GM12878 (cell line): ENCODE measurements around the gene UST. TPM values are rescaled to one million over a fixed set of nuclear protein-coding genes. Genes with fewer than 3 reads are reported as not detected.

Source experiments
- BCL11A ChIP-seq: IDR thresholded peaks from 2 replicates; pipeline ENCODE4 v1.6.1; 2011; ENCODE audit warnings: low read depth, low read length
- CBX3 ChIP-seq: fragments of 200-600 bp; sonication (generic); IDR thresholded peaks from 2 replicates; pipeline ENCODE4 v1.6.1; 2016; ENCODE audit warnings: low read depth, borderline replicate concordance
- CHD1 ChIP-seq: IDR thresholded peaks from 2 replicates; pipeline ENCODE4 v1.6.1; 2012; ENCODE audit warnings: low read depth, low read length, improper control_type of control experiment
- CHD2 ChIP-seq: IDR thresholded peaks from 2 replicates; pipeline ENCODE4 v1.6.1; 2011; ENCODE audit warnings: low read depth, low read length, improper control_type of control experiment, borderline replicate concordance
- CHD4 ChIP-seq: fragments of 200-600 bp; sonication (generic); IDR thresholded peaks from 2 replicates; pipeline ENCODE4 v1.6.1; 2016; ENCODE audit warnings: mild to moderate bottlenecking
- ELK1 ChIP-seq: IDR thresholded peaks from 2 replicates; pipeline ENCODE4 v1.6.1; 2012; ENCODE audit warnings: low read depth, low read length, improper control_type of control experiment
- FOXM1 ChIP-seq: IDR thresholded peaks from 2 replicates; pipeline ENCODE4 v1.6.1; 2012; ENCODE audit warnings: low read depth, mild to moderate bottlenecking, inconsistent platforms, low read length, moderate library complexity
- IRF3 ChIP-seq: fragments of 450-650 bp; IDR thresholded peaks from 2 replicates; pipeline ENCODE4 v1.6.1; 2014; ENCODE audit warnings: mild to moderate bottlenecking
- RAD21 ChIP-seq: IDR thresholded peaks from 2 replicates; pipeline ENCODE4 v1.6.1; 2011; ENCODE audit warnings: mild to moderate bottlenecking, low read depth, low read length, moderate library complexity; ENCODE audit not compliant: insufficient read depth
- REST ChIP-seq: IDR thresholded peaks from 2 replicates; pipeline ENCODE4 v1.6.1; 2012; ENCODE audit warnings: mild to moderate bottlenecking, low read depth, low read length
- SKIL ChIP-seq: fragments of 450-650 bp; IDR thresholded peaks from 2 replicates; pipeline ENCODE4 v1.6.1; 2017; ENCODE audit warnings: mild to moderate bottlenecking, low read depth, inconsistent platforms; ENCODE audit not compliant: poor library complexity, severe bottlenecking
- SMAD5 ChIP-seq: IDR thresholded peaks from 2 replicates; pipeline ENCODE4 v1.6.1; 2016; ENCODE audit warnings: antibody characterized with exemption, low read depth
- TCF3 ChIP-seq: IDR thresholded peaks from 2 replicates; pipeline ENCODE4 v1.6.1; 2012; ENCODE audit warnings: low read depth, mild to moderate bottlenecking, low read length, borderline replicate concordance; ENCODE audit not compliant: insufficient read depth
- ZBTB11 ChIP-seq: fragments of 450-650 bp; formaldehyde crosslinking; IDR thresholded peaks from 2 replicates; pipeline ENCODE4 v1.5.0; 2022; ENCODE audit warnings: mild to moderate bottlenecking, missing genetic modification characterization
- ZBTB33 ChIP-seq: fragments of 450-650 bp; IDR thresholded peaks from 2 replicates; pipeline ENCODE4 v1.6.1; 2017; ENCODE audit warnings: mild to moderate bottlenecking
- ZNF24 ChIP-seq: fragments of 450-650 bp; IDR thresholded peaks from 2 replicates; pipeline ENCODE4 v1.6.1; 2017; ENCODE audit warnings: antibody characterized with exemption, mild to moderate bottlenecking
- polyA plus RNA-seq, 11 experiments: library from polyadenylated mRNA; depleted of rRNA in 4 of 11; unstranded in 6 of 11; stranded (reverse) in 5 of 11; fragments of >200 nt; fragmentation: Nextera tagmentation in 4 of 11; fragmentation: Illumina TruSeq in 1 of 11; extraction: Ambion mirVana in 4 of 11; extraction: Trizol in 1 of 11; gene quantifications; 1 replicate in 1 of 11; 2 replicates in 10 of 11; pipeline versions ENCODE4 v1.2.1 to v1.2.3, GENCODE V29; 2011 to 2016; ENCODE audit warnings: inconsistent platforms in 2 of 11, missing spikeins in 2 of 11, low read depth in 1 of 11
- total RNA-seq, 4 experiments: library from RNA; depleted of rRNA in 3 of 4; stranded (reverse); fragments of >200 nt in 3 of 4; fragmentation: Illumina TruSeq in 1 of 4; extraction: Trizol in 1 of 4; gene quantifications; 2 replicates each; pipeline versions ENCODE4 v1.2.1 to v1.2.3, GENCODE V29; 2013 to 2021

Gene UST
- total and polyA plus RNA-seq, 10 of the 15 experiments (the other 5 are each of a cell fraction or from before 2014, with no cell fraction given), result 0.74 to 43.3 (median 2.2) TPM

GRCh38 chr6:149082320-149082719, 335.5 kb downstream of the UST start (continued):
- TF ChIP-seq CHD1 (no peak), BCL11A (no peak), TCF3 (no peak), ELK1 (no peak), ZNF24 (0 out of 2 replicates have a peak, but pooled peaks have one; percentile 13), SKIL (peak; percentile 53), RAD21 (peak; percentile 94), CBX3 (no peak), SMAD5 (no peak), IRF3 (no peak), CHD2 (no peak), CHD4 (no peak), REST (no peak), ZBTB11 (no peak), FOXM1 (peak; percentile 75; the same call in 1 of the 2 replicates), ZBTB33 (no peak)
